SU-DHL-6 (cell line): ENCODE measurements around the gene KLHL30.

Experiments
- H2AFZ ChIP-seq: fragments of 200-600 bp; sonication (generic); 2 replicates; pipeline ENCODE4 v1.6.1; 2014; ENCODE audit warnings: low read depth, mild to moderate bottlenecking, moderate library complexity, mixed read lengths, antibody characterized with exemption, low read length; ENCODE audit not compliant: severe bottlenecking
- H3F3A ChIP-seq: fragments of 200-600 bp; shearing (Covaris generic); 2 replicates; pipeline ENCODE4 v1.6.0; 2016; ENCODE audit warnings: antibody characterized with exemption, mild to moderate bottlenecking; ENCODE audit not compliant: insufficient read depth
- H3K27ac ChIP-seq: fragments of 200-600 bp; sonication (generic); 2 replicates; pipeline ENCODE4 v1.5.1; 2016; ENCODE audit warnings: low read depth, mild to moderate bottlenecking, low read length, moderate library complexity, mixed read lengths
- H3K27me3 ChIP-seq: fragments of 200-600 bp; sonication (generic), shearing (Covaris generic); 2 replicates; pipeline ENCODE4 v1.6.0; 2014; ENCODE audit warnings: mild to moderate bottlenecking, low read length
- H3K36me3 ChIP-seq: fragments of 200-600 bp; sonication (generic); 2 replicates; pipeline ENCODE4 v1.6.1; 2014; ENCODE audit warnings: mild to moderate bottlenecking, low read length, mixed read lengths
- H3K4me2 ChIP-seq: fragments of 300-600, 200-600 bp; shearing (Covaris generic), sonication (generic); 2 replicates; pipeline ENCODE4 v1.6.0; 2014; ENCODE audit warnings: low read length, low read depth, mild to moderate bottlenecking; ENCODE audit not compliant: poor library complexity, severe bottlenecking
- H3K4me3 ChIP-seq: fragments of 200-600 bp; sonication (generic); 2 replicates; pipeline ENCODE4 v1.5.1; 2014; ENCODE audit warnings: antibody characterized with exemption, low read length, mild to moderate bottlenecking, mixed read lengths; ENCODE audit not compliant: insufficient read depth, poor library complexity, severe bottlenecking
- H3K79me2 ChIP-seq: fragments of 200-600 bp; sonication (generic); 2 replicates; pipeline ENCODE4 v1.6.1; 2014; ENCODE audit warnings: mild to moderate bottlenecking, low read length, moderate library complexity; ENCODE audit not compliant: insufficient read depth
- H3K9ac ChIP-seq: fragments of 200-600 bp; sonication (generic); 2 replicates; pipeline ENCODE4 v1.7.0; 2014; ENCODE audit warnings: mild to moderate bottlenecking, low read length
- H3K9me2 ChIP-seq: fragments of 200-600 bp; sonication (generic); replicated peaks from 2 replicates; pipeline ENCODE4 v1.6.1; 2014; ENCODE audit warnings: low read length; ENCODE audit not compliant: insufficient read depth
- H3K9me3 ChIP-seq: fragments of 200-600 bp; sonication (generic); 2 replicates; pipeline ENCODE4 v1.6.1; 2014; ENCODE audit warnings: low read length, mixed read lengths; ENCODE audit not compliant: insufficient read depth
- H4K20me1 ChIP-seq: fragments of 200-600 bp; sonication (generic); 2 replicates; pipeline ENCODE4 v1.6.1; 2014; ENCODE audit warnings: low read depth, mild to moderate bottlenecking, antibody characterized with exemption, low read length, moderate library complexity, mixed read lengths
- EZH2phosphoT487 ChIP-seq: fragments of 200-600 bp; sonication (generic), shearing (Covaris generic); conservative IDR thresholded peaks from 2 replicates; pipeline ENCODE4 v1.6.1; 2018; ENCODE audit warnings: mild to moderate bottlenecking, antibody characterized with exemption, low read length, moderate library complexity, mixed read lengths
- TF ChIP-seq, protein P1 (sequence below): fragments of 200-600 bp; sonication (generic); IDR thresholded peaks from one replicate; pipeline ENCODE4 v1.5.1; 2017; ENCODE audit warnings: antibody characterized with exemption, mild to moderate bottlenecking, low read length, moderate library complexity; ENCODE audit not compliant: insufficient read depth, poor library complexity, severe bottlenecking

KLHL30 gene

DNA sequence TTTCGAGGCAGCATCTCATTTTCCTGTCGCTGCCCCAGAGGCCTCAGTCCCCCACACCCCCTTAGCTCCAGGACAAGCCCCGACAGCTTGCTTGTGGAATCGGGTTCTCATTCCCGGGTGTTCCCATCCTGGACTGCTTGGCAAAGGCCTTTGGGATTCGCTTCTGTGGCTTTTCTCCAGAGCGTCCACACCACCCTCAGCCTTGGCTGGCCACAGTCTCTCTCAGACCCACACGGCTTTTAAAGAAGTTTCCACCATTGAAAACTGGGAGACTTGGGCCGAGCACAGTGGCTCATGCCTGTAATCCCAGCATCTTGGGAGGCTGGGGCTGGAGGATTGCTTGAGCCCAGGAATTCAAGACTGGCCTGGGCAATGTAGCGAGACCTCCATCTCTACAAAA lies 35.6 kb upstream of the KLHL30 start:
- Histone ChIP-seq H2AFZ (no peak overlapping the region), H3K9me2 (no peaks in the 10 kb centered on the region), H4K20me1 (no peaks in the 10 kb centered on the region)

GRCh38 chr2:238103465-238104225 lies 34.8 kb upstream of the KLHL30 start:
- Histone ChIP-seq H3K4me2 (no peak overlapping the region), H3K4me3 (no peak overlapping the region), H3K9ac (no peak overlapping the region), H3K79me2 (no peaks in the 10 kb centered on the region), H3K9me2 (no peaks in the 10 kb centered on the region), H3K9me3 (no peaks in the 10 kb centered on the region), H4K20me1 (no peaks in the 10 kb centered on the region), H3K27ac (no peak overlapping the region), H3F3A (peaks cover 14% of the 10 kb centered on the region; the same call in 1 of the 2 replicates), H3K27me3 (no peaks in the 10 kb centered on the region), H2AFZ (no peak overlapping the region), H3K36me3 (no peaks in the 10 kb centered on the region)
- no peak for TF ChIP-seq EZH2phosphoT487
- TF ChIP-seq, protein P1, sequence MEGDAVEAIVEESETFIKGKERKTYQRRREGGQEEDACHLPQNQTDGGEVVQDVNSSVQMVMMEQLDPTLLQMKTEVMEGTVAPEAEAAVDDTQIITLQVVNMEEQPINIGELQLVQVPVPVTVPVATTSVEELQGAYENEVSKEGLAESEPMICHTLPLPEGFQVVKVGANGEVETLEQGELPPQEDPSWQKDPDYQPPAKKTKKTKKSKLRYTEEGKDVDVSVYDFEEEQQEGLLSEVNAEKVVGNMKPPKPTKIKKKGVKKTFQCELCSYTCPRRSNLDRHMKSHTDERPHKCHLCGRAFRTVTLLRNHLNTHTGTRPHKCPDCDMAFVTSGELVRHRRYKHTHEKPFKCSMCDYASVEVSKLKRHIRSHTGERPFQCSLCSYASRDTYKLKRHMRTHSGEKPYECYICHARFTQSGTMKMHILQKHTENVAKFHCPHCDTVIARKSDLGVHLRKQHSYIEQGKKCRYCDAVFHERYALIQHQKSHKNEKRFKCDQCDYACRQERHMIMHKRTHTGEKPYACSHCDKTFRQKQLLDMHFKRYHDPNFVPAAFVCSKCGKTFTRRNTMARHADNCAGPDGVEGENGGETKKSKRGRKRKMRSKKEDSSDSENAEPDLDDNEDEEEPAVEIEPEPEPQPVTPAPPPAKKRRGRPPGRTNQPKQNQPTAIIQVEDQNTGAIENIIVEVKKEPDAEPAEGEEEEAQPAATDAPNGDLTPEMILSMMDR = no peak

More for the DNA sequence above, 35.6 kb upstream of the KLHL30 start:
- Histone ChIP-seq H3K4me2 (no peak overlapping the region), H3K36me3 (no peaks in the 10 kb centered on the region), H3K27ac (no peak overlapping the region), H3F3A (0 out of 2 replicates have a peak, but pooled peaks cover 6% of the 10 kb centered on the region), H3K27me3 (no peaks in the 10 kb centered on the region), H3K79me2 (no peaks in the 10 kb centered on the region), H3K9ac (no peak overlapping the region), H3K9me3 (no peaks in the 10 kb centered on the region), H3K4me3 (no peak overlapping the region)
- TF ChIP-seq, protein P1 = no peak
- no peak for TF ChIP-seq EZH2phosphoT487

DNA sequence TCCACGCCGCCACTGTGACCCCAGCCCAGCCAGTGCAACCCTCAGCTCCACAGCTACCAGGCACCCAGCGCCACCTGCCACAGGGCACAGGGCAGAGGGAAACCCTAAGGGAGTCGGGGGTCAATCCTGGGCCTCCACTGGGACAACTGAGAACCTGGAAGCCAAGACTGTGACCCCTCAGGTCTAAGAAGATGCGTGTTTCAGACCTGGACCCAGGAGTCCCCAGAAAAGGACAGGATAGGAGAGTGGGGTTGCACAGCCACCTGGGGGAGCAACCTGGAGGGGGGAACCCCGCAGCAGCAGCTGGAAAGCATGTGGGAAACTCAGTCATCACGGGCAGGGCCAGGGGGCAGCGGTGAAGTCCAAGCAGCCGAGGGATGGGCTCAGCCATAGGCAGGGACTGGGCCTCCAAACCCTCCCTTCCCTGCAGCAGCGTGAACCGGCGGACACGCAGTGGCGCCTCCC lies 34.2 kb upstream of the KLHL30 start:
- no peaks in the 10 kb centered on the region for H3K27me3 ChIP-seq
- H3K36me3 ChIP-seq = no peaks in the 10 kb centered on the region
- no peaks in the 10 kb centered on the region for H3K79me2 ChIP-seq
- H3K27ac ChIP-seq = no peak overlapping the region
- TF ChIP-seq EZH2phosphoT487 = no peak
- TF ChIP-seq, protein P1 = no peak
- peaks cover 17% of the 10 kb centered on the region for H3F3A ChIP-seq
- H3K9me2 ChIP-seq = no peaks in the 10 kb centered on the region
- no peaks in the 10 kb centered on the region for H4K20me1 ChIP-seq
- no peak overlapping the region for H3K4me2 ChIP-seq
- H2AFZ ChIP-seq = no peak overlapping the region
- no peak overlapping the region for H3K9ac ChIP-seq
- no peaks in the 10 kb centered on the region for H3K9me3 ChIP-seq
- H3K4me3 ChIP-seq = no peak overlapping the region
